Loucy (cell line): ENCODE data around the gene DCUN1D2.

Source experiments
- H2AFZ ChIP-seq: fragments of 200-600 bp; sonication (generic); 2 replicates; pipeline ENCODE4 v1.6.0; 2016; ENCODE audit warnings: antibody characterized with exemption, mild to moderate bottlenecking, low read length, moderate library complexity
- H3F3A ChIP-seq: fragments of 200-600 bp; 2 replicates; pipeline ENCODE4 v1.6.0; 2016; ENCODE audit warnings: antibody characterized with exemption, low read depth, mild to moderate bottlenecking
- H3K27me3 ChIP-seq: fragments of 200-600 bp; sonication (generic); 2 replicates; pipeline ENCODE4 v1.6.1; 2014; ENCODE audit warnings: low read length, mild to moderate bottlenecking; ENCODE audit not compliant: insufficient read depth, poor library complexity, severe bottlenecking
- H3K36me3 ChIP-seq: fragments of 200-600 bp; sonication (generic); 2 replicates; pipeline ENCODE4 v1.6.1; 2016; ENCODE audit warnings: low read length; ENCODE audit not compliant: insufficient read depth
- H3K4me1 ChIP-seq: fragments of 200-600 bp; sonication (generic); 2 replicates; pipeline ENCODE4 v1.5.1; 2014; ENCODE audit warnings: low read length, mild to moderate bottlenecking; ENCODE audit not compliant: insufficient read depth, poor library complexity, severe bottlenecking
- H3K4me2 ChIP-seq: fragments of 200-600 bp; sonication (generic); 2 replicates; pipeline ENCODE4 v1.6.0; 2014; ENCODE audit warnings: antibody characterized with exemption, low read length, low read depth, mild to moderate bottlenecking; ENCODE audit not compliant: poor library complexity, severe bottlenecking
- H3K4me3 ChIP-seq: fragments of 200-600 bp; sonication (generic); 2 replicates; pipeline ENCODE4 v1.5.1; 2014; ENCODE audit warnings: low read length, mild to moderate bottlenecking, mixed read lengths; ENCODE audit not compliant: poor library complexity, severe bottlenecking
- H3K79me2 ChIP-seq: fragments of 200-600 bp; sonication (generic); 2 replicates; pipeline ENCODE4 v1.6.1; 2014; ENCODE audit warnings: low read length; ENCODE audit not compliant: insufficient read depth
- H3K9ac ChIP-seq: fragments of 200-600 bp; sonication (generic); 2 replicates; pipeline ENCODE4 v1.6.0; 2014; ENCODE audit warnings: mild to moderate bottlenecking, low read depth, low read length, moderate library complexity; ENCODE audit not compliant: poor library complexity, severe bottlenecking
- H3K9me2 ChIP-seq: fragments of 200-600 bp; sonication (generic); replicated peaks from 2 replicates; pipeline ENCODE4 v1.6.1; 2016; ENCODE audit warnings: low read depth, low read length, mixed read lengths
- H3K9me3 ChIP-seq: fragments of 200-600 bp; sonication (generic); 2 replicates; pipeline ENCODE4 v1.6.1; 2014; ENCODE audit warnings: mild to moderate bottlenecking, antibody characterized with exemption, low read length, low read depth; ENCODE audit not compliant: insufficient read depth
- H4K20me1 ChIP-seq: fragments of 200-600 bp; sonication (generic); 2 replicates; pipeline ENCODE4 v1.6.0; 2014; ENCODE audit warnings: antibody characterized with exemption, low read length, mild to moderate bottlenecking; ENCODE audit not compliant: insufficient read depth, poor library complexity, severe bottlenecking
- CTCF ChIP-seq: fragments of 200-600 bp; sonication (generic); conservative IDR thresholded peaks from 2 replicates; pipeline ENCODE4 v1.5.1; 2014; ENCODE audit warnings: mild to moderate bottlenecking, antibody characterized with exemption, low read length
- EZH2phosphoT487 ChIP-seq: fragments of 200-600 bp; IDR thresholded peaks from 2 replicates; pipeline ENCODE4 v1.6.1; 2018; ENCODE audit warnings: antibody characterized with exemption, mild to moderate bottlenecking, moderate library complexity, borderline replicate concordance

The DCUN1D2 gene

GRCh38 chr13:113425941-113426590 lies 64.4 kb downstream of the DCUN1D2 start:
- Histone ChIP-seq H3K27me3 (no peaks in the 10 kb centered on the region), H3F3A (no peaks in the 10 kb centered on the region), H3K9ac (no peak overlapping the region), H3K4me1 (no peaks in the 10 kb centered on the region), H2AFZ (no peak overlapping the region), H4K20me1 (no peaks in the 10 kb centered on the region), H3K36me3 (no peaks in the 10 kb centered on the region), H3K79me2 (no peaks in the 10 kb centered on the region), H3K9me3 (no peaks in the 10 kb centered on the region; the same call in 1 of the 2 replicates), H3K4me2 (no peak overlapping the region), H3K9me2 (no peaks in the 10 kb centered on the region), H3K4me3 (no peak overlapping the region)
- TF ChIP-seq CTCF: no peak
- TF ChIP-seq EZH2phosphoT487: no peak

DNA sequence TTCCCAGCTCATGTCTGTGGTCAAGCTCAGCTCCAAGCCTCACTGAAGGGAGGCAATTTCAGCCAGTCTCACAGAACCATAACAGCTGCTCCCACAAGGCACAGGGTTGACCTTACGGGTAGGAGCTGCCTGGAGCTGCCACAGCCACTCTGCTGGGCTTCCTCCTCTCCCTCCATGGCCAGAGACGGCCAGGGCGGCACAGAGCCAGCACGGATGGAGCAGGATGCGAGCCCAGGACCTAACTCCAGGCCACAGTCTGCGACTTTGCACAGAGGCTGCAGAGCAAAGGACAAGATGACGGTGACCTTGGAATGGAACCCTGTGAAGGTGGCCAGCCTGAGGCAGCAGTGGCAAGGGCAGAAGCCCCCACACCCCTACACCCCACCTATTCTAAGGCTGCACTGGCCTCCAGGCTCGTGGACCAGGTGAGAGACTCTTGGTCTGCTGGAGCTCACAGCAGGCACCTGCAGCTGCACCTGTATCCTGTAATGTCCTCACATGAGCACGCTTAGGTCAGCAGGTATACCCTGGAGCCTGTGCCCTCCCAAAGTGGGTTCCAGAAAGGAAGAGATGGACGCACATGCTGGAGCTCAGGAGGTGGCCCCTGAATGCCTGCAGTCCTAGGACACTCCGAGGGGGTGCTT lies 66.9 kb downstream of the DCUN1D2 start:
- H3K4me2 ChIP-seq: no peak overlapping the region
- no peaks in the 10 kb centered on the region for H3K4me1 ChIP-seq
- no peak overlapping the region for H3K9ac ChIP-seq
- no peaks in the 10 kb centered on the region for H3K27me3 ChIP-seq
- H3K36me3 ChIP-seq: no peaks in the 10 kb centered on the region
- H4K20me1 ChIP-seq: no peaks in the 10 kb centered on the region
- TF ChIP-seq EZH2phosphoT487 (no peak), CTCF (no peak)
- H3K79me2 ChIP-seq: no peaks in the 10 kb centered on the region
- H3K9me3 ChIP-seq: no peaks in the 10 kb centered on the region; the same call in 1 of the 2 replicates
- no peaks in the 10 kb centered on the region for H3K9me2 ChIP-seq
- no peak overlapping the region for H2AFZ ChIP-seq
- H3K4me3 ChIP-seq: no peak overlapping the region
- H3F3A ChIP-seq: no peaks in the 10 kb centered on the region

DNA sequence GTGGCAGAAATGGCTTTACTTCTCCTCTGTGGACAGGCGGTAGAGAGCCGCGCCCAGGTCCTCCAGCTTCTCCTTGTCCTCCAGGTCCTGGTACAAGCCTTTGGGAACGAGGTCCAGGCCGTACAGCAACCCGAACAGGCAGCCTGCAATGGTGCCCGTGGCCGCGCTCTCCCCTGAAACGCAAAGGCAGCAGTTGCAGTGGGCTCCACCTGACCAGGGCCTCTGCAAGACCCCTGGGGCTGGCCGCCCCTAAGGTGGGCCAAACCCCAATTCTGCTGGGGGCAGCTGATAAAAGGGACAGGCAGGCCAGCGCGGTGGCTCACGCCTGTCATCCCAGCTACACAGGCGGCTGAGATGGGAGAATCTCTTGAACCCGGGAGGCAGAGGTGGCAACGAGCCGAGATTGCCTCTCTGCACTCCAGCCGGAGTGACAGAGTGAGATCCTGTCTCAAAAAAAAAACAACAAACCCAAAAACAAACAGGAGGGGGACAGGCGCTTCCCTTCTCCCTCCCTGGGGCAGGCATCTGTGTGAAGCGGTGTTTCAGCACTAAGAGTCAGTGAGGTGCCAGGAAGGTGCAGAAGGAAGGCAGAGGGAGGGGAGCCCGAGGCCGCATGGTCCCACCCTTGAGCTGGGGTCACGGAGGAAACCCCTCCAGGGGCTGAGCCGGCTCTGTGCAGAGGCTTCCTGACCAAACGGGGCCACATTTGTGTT lies 67.5 kb downstream of the DCUN1D2 start:
- no peaks in the 10 kb centered on the region for H3K4me1 ChIP-seq
- no peaks in the 10 kb centered on the region for H3K36me3 ChIP-seq
- H2AFZ ChIP-seq: no peak overlapping the region
- H3K79me2 ChIP-seq: no peaks in the 10 kb centered on the region
- no peak overlapping the region for H3K4me3 ChIP-seq
- H3K9me2 ChIP-seq: no peaks in the 10 kb centered on the region
- no peaks in the 10 kb centered on the region for H3F3A ChIP-seq
- H3K4me2 ChIP-seq: no peak overlapping the region
- H3K9me3 ChIP-seq: no peaks in the 10 kb centered on the region; the same call in 1 of the 2 replicates
- H4K20me1 ChIP-seq: no peaks in the 10 kb centered on the region
- TF ChIP-seq EZH2phosphoT487: no peak
- TF ChIP-seq CTCF: no peak
- H3K27me3 ChIP-seq: no peaks in the 10 kb centered on the region
- H3K9ac ChIP-seq: no peak overlapping the region
